Measurements from ENCODE around the gene C1RL.
A peak's percentile ranks its signal among the peaks of the same experiment; 100 is the strongest.
"Not testable (repeated sequence)": the region's sequence is repeated elsewhere in the genome, so short reads cannot be mapped to it uniquely, and the experiment has no call there.

C1RL gene

GRCh38 chr12:7113389-7113871 is 4.4 kb upstream of the C1RL start:
- peak; percentile 57 to 62 for DNase-seq

GRCh38 chr12:7112041-7112440 is 3.0 kb upstream of the C1RL start:
- DNase-seq, result no peak

- DNase-seq, result no peak
These were observed 1.6 kb upstream of the C1RL start for GRCh38 chr12:7110661-7111060.

- DNase-seq, result no peak
These were observed 532 bp upstream of the C1RL start for GRCh38 chr12:7109572-7109920.

GRCh38 chr12:7108003-7108795 is 815 bp downstream of the C1RL start:
- DNase-seq, result peak; percentile 76 to 85

- DNase-seq, result peak in 1 of 2 experiments; percentile 26
These were observed 1.4 kb downstream of the C1RL start for GRCh38 chr12:7107636-7108002.

- DNase-seq, result not testable (repeated sequence)
These were observed 1.8 kb downstream of the C1RL start for GRCh38 chr12:7107181-7107580.

- no peak for DNase-seq
These were observed 2.9 kb downstream of the C1RL start for GRCh38 chr12:7106082-7106481.

- no peak for DNase-seq
These were observed 5.0 kb downstream of the C1RL start for GRCh38 chr12:7103837-7104584.

- no peak for DNase-seq
These were observed 6.4 kb downstream of the C1RL start for GRCh38 chr12:7102582-7102981.

GRCh38 chr12:7101694-7102131 is 7.3 kb downstream of the C1RL start:
- no peak for DNase-seq

- no peak for DNase-seq
These were observed 7.8 kb downstream of the C1RL start for GRCh38 chr12:7101047-7101693.

- DNase-seq, result no peak
These were observed 8.8 kb downstream of the C1RL start for GRCh38 chr12:7100239-7100638.

- DNase-seq, result no peak
These were observed 9.6 kb downstream of the C1RL start for GRCh38 chr12:7099290-7099996.

GRCh38 chr12:7096979-7097378 is 12.0 kb downstream of the C1RL start:
- no peak for DNase-seq

GRCh38 chr12:7096006-7096932 is 12.7 kb downstream of the C1RL start:
- DNase-seq, result no peak

- DNase-seq, result no peak
These were observed 15.1 kb downstream of the C1RL start for GRCh38 chr12:7093892-7094291.

GRCh38 chr12:7093486-7093885 is 15.5 kb downstream of the C1RL start:
- no peak for DNase-seq

- DNase-seq, result no peak
These were observed 16.0 kb downstream of the C1RL start for GRCh38 chr12:7092986-7093460.

- DNase-seq, result peak; percentile 42 to 52
These were observed 16.6 kb downstream of the C1RL start, which contains the start of gene C1R for GRCh38 chr12:7092229-7092985. C1R (minus strand) TSS chr12:7092445; CDS start chr12:7092388, 57 bp downstream.
